Mucosa of rectum (tissue), 2 donors: ENCODE data around the gene ATP2B2.

Experiments used
- H3K27ac ChIP-seq, 2 donors: one replicate each; pipeline ENCODE4 v1.7.0; 2013; ENCODE audit warnings: inconsistent platforms in 2 of 2, low read depth in 2 of 2, low read length in 2 of 2
- H3K27me3 ChIP-seq, 2 donors: one replicate each; pipeline ENCODE4 v1.7.0; 2013; ENCODE audit warnings: low read length in 2 of 2; ENCODE audit not compliant: control insufficient read depth in 2 of 2, insufficient read depth in 2 of 2
- H3K36me3 ChIP-seq, 2 donors: one replicate each; pipeline ENCODE4 v1.7.0; 2013; ENCODE audit warnings: low read length in 2 of 2; ENCODE audit not compliant: control insufficient read depth in 2 of 2, insufficient read depth in 2 of 2
- H3K4me1 ChIP-seq, 2 donors: one replicate each; pipeline ENCODE4 v1.7.0; 2013; ENCODE audit warnings: low read length in 2 of 2, mild to moderate bottlenecking in 1 of 2; ENCODE audit not compliant: control insufficient read depth in 2 of 2, insufficient read depth in 2 of 2
- H3K4me3 ChIP-seq, 2 donors: one replicate each; pipeline ENCODE4 v1.7.0; 2013; ENCODE audit warnings: low read length in 2 of 2
- H3K9ac ChIP-seq, 2 donors: one replicate each; pipeline ENCODE4 v1.7.0; 2013; ENCODE audit warnings: low read length in 2 of 2, low read depth in 1 of 2, mild to moderate bottlenecking in 1 of 2
- H3K9me3 ChIP-seq, 2 donors: one replicate each; pipeline ENCODE4 v1.7.0; 2013; ENCODE audit warnings: low read length in 2 of 2; ENCODE audit not compliant: control insufficient read depth in 2 of 2
- donor health status: healthy.
- donor health status: Normal muscosa, but diverticular disease.

Gene ATP2B2

DNA sequence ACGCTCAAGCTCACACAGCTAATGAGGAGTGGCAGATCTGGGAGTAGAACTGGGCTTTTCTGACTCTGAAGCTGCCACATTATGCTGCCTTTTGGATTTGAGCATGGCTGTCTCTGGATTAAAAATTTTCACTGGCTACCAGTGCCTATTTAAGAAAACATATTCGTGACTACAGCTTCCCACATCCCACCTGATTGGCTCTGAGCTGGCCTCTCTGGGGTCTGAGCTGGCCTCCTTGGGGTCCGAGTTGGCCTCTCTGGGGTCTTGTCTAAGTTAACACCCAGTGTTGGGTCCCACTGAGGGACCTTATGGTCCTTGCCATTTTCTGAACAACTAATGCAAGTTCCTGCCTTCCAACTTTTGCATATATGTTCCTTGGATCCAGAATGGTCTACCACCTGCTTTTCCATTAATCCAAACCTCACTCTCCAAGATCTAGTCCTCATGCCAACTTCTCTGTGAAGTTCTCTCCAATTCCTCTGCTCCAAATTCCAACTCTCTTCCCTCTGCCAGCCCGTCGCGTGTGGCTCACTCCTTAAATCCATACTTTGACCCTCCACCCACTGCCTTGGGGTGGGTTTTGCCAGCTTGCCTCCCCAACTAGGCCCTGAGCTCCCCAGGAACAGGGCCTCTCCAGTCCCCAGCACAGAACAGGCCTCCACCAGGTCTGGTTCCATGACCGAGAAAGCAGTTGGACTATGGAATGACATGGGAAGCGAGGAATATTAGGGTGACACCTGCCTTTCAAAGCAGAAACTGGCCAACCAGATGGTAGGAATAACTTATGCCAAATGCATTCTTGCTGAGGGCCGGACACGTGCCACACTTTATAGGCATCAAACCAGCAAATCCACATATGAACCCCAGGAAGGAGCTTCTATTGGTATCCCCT is 42.5 kb downstream of the ATP2B2 start:
- H3K9me3 ChIP-seq, result no peaks in the 10 kb centered on the region
- H3K4me3 ChIP-seq, result no peak overlapping the region
- H3K4me1 ChIP-seq, result no peaks in the 10 kb centered on the region
- H3K9ac ChIP-seq, result no peak overlapping the region
- no peaks in the 10 kb centered on the region for H3K36me3 ChIP-seq
- no peak overlapping the region for H3K27ac ChIP-seq
- no peaks in the 10 kb centered on the region for H3K27me3 ChIP-seq

- Histone ChIP-seq H3K27ac (no peak overlapping the region), H3K4me1 (no peaks in the 10 kb centered on the region), H3K4me3 (no peak overlapping the region), H3K36me3 (no peaks in the 10 kb centered on the region), H3K27me3 (no peaks in the 10 kb centered on the region), H3K9me3 (no peaks in the 10 kb centered on the region), H3K9ac (no peak overlapping the region)
Measured at GRCh38 chr3:10460951-10461545, 44.3 kb downstream of the ATP2B2 start.

- Histone ChIP-seq H3K27ac (no peak overlapping the region), H3K4me1 (no peaks in the 10 kb centered on the region), H3K36me3 (no peaks in the 10 kb centered on the region), H3K9ac (no peak overlapping the region), H3K27me3 (no peaks in the 10 kb centered on the region), H3K9me3 (no peaks in the 10 kb centered on the region), H3K4me3 (no peak overlapping the region)
Measured at GRCh38 chr3:10459954-10460754, 45.2 kb downstream of the ATP2B2 start.

- Histone ChIP-seq H3K9me3 (no peaks in the 10 kb centered on the region), H3K36me3 (no peaks in the 10 kb centered on the region), H3K4me3 (no peak overlapping the region), H3K27me3 (no peaks in the 10 kb centered on the region), H3K9ac (no peak overlapping the region), H3K4me1 (no peaks in the 10 kb centered on the region), H3K27ac (no peak overlapping the region)
Measured at GRCh38 chr3:10457560-10457959, 47.8 kb downstream of the ATP2B2 start.

DNA sequence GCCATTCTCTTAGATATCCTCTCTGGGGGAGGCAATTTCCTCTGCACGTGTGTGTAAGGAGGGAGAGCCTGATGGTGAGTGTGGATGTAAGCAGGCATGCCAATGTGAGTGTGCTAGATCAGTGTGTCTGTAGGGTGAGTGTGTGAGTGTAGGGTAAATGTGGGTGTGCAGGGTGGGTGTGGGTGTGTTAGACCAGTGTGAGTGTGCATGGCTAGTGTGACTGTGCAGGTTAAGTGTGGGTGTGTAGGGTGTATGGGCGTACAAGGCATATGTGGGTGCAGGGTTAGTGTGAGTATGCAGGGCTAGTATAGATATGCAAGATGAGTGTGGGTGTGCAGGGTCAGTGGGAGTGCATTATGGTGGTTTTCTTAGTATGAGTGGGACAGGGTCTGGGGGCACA is 48.4 kb downstream of the ATP2B2 start:
- Histone ChIP-seq H3K36me3 (no peaks in the 10 kb centered on the region), H3K27me3 (no peaks in the 10 kb centered on the region), H3K9me3 (no peaks in the 10 kb centered on the region), H3K4me1 (no peaks in the 10 kb centered on the region), H3K27ac (no peak overlapping the region), H3K9ac (no peak overlapping the region), H3K4me3 (no peak overlapping the region)

DNA sequence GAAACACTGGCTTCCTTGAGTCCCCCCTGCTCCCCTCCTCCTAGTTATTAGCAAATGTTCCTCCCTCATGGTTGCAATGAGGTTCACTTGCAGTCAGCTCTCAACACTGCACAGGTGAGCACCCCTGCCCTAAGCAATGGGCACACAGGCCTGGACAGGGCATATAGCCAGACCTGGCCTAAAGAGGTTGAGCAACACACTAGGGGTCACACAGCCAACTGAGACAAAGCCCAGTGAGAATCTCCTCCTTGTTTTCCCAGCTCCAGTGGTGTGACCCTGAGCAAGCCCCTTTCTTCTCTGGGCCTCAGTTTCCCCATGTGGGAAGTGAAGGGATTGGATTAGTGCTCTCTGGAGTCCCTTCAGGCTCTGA is 49.9 kb downstream of the ATP2B2 start:
- no peaks in the 10 kb centered on the region for H3K36me3 ChIP-seq
- no peaks in the 10 kb centered on the region for H3K27me3 ChIP-seq
- no peaks in the 10 kb centered on the region for H3K9me3 ChIP-seq
- H3K4me1 ChIP-seq, result no peaks in the 10 kb centered on the region
- H3K4me3 ChIP-seq, result no peak overlapping the region
- H3K9ac ChIP-seq, result no peak overlapping the region
- H3K27ac ChIP-seq, result no peak overlapping the region

- Histone ChIP-seq H3K9ac (no peak overlapping the region), H3K4me3 (no peak overlapping the region), H3K27me3 (no peaks in the 10 kb centered on the region), H3K4me1 (no peaks in the 10 kb centered on the region), H3K27ac (no peak overlapping the region), H3K9me3 (no peaks in the 10 kb centered on the region), H3K36me3 (no peaks in the 10 kb centered on the region)
Measured at GRCh38 chr3:10454907-10455544, 50.4 kb downstream of the ATP2B2 start.

- no peaks in the 10 kb centered on the region for H3K4me1 ChIP-seq
- no peaks in the 10 kb centered on the region for H3K9me3 ChIP-seq
- H3K9ac ChIP-seq, result no peak overlapping the region
- H3K27me3 ChIP-seq, result no peaks in the 10 kb centered on the region
- no peaks in the 10 kb centered on the region for H3K36me3 ChIP-seq
- no peak overlapping the region for H3K4me3 ChIP-seq
- H3K27ac ChIP-seq, result no peak overlapping the region
Measured at GRCh38 chr3:10453431-10454163, 51.8 kb downstream of the ATP2B2 start.

DNA sequence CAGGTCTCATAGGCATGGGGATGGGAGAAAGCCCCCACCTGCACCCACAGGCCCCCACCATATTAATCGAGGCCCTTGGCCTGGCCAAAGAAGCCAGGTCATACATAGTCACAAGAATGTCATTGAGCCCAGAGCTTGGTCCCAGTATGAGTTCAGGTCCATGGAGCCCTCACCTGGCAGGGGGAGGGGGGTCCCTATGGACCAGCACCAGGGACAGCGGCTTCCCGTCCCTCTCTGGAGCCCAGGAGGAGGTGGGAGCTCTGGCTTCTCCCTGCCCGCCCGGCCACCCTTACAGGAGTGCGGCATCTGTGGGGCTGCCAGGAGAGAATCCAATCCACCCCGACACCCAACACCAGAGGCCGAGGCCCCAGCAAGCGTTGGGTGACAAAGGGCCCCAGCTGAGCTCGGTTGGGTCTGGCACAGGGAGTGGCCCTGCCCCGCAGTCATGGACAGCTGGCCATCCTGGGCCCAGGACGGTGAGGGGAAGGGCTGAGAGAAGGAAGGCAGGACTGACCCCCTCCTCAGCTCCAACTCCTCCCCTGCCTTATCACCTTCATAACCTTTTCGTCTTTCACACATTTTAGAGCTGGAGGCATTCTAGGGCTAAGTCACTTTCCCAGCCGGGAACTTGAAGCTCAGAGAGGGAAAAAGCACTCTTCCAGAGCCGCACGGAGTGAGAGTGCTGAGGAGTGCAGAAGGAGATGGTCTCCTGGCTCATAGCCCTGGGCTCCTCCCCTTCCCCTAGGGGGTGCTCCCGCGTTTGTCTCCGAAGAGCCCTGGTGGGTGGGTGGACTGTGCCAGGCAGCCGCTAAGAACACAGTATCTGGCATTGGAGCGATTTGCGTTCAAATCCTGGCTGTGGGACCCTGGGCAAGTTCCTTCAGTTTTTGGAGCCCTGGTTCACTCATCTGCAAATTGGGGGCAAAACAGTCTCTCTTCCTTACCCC is 54.6 kb downstream of the ATP2B2 start:
- Histone ChIP-seq H3K9ac (no peak overlapping the region), H3K9me3 (no peaks in the 10 kb centered on the region), H3K27me3 (peaks cover 0 to 3% of the 10 kb centered on the region in 2 donors), H3K4me3 (no peak overlapping the region), H3K36me3 (no peaks in the 10 kb centered on the region), H3K4me1 (no peaks in the 10 kb centered on the region), H3K27ac (no peak overlapping the region)
